Bone marrow (tissue), 2 donors: ENCODE results near the gene ZNF132.
"Not testable (repeated sequence)": the region's sequence is repeated elsewhere in the genome, so short reads cannot be mapped to it uniquely, and the experiment has no call there.

ENCODE experiments used
- DNase-seq, 2 donors: peaks; one replicate each; lab custom pipeline; 2025; lab: John Stamatoyannopoulos, UW

ZNF132 gene

GRCh38 chr19:58406818-58407657, 32.9 kb downstream of the ZNF132 start:
- no peak for DNase-seq

- DNase-seq: not testable (repeated sequence)
These were observed 36.0 kb downstream of the ZNF132 start for GRCh38 chr19:58403920-58404478.

- DNase-seq: no peak
These were observed 38.0 kb downstream of the ZNF132 start for GRCh38 chr19:58401840-58402421.

- peak; percentile 94 to 97 for DNase-seq
These were observed 38.8 kb downstream of the ZNF132 start for GRCh38 chr19:58400916-58401839.

GRCh38 chr19:58400316-58400915, 39.5 kb downstream of the ZNF132 start:
- DNase-seq: no peak

- DNase-seq: no peak
These were observed 40.0 kb downstream of the ZNF132 start for GRCh38 chr19:58399903-58400302.

GRCh38 chr19:58398545-58398944, 41.4 kb downstream of the ZNF132 start:
- DNase-seq: no peak

GRCh38 chr19:58398087-58398486, 41.9 kb downstream of the ZNF132 start:
- DNase-seq: no peak

- no peak for DNase-seq
These were observed 42.4 kb downstream of the ZNF132 start for GRCh38 chr19:58397533-58398037.

- DNase-seq: no peak
These were observed 43.0 kb downstream of the ZNF132 start for GRCh38 chr19:58396691-58397532.

GRCh38 chr19:58395979-58396627, 43.9 kb downstream of the ZNF132 start:
- no peak for DNase-seq

- DNase-seq: no peak
These were observed 44.6 kb downstream of the ZNF132 start, which contains the start of gene RNF225 for GRCh38 chr19:58395220-58395978. Gene RNF225, plus strand, starts transcription at chr19:58395656. Its CDS starts 434 bp downstream, at chr19:58396090.

GRCh38 chr19:58394821-58395219, 45.1 kb downstream of the ZNF132 start:
- DNase-seq: no peak

- DNase-seq: no peak
These were observed 46.3 kb downstream of the ZNF132 start for GRCh38 chr19:58393725-58394033.

- no peak for DNase-seq
These were observed 46.8 kb downstream of the ZNF132 start for GRCh38 chr19:58392945-58393724.

GRCh38 chr19:58388175-58388526, 51.8 kb downstream of the ZNF132 start:
- DNase-seq: no peak

- DNase-seq: peak in 1 of 2 donors; percentile 64
These were observed 52.4 kb downstream of the ZNF132 start for GRCh38 chr19:58387338-58388174.
